ENCODE data around the gene SH3GL1. TPM values are rescaled to one million over a fixed set of nuclear protein-coding genes. Genes with fewer than 3 reads are reported as not detected.
A peak's percentile ranks its signal among the peaks of the same experiment; 100 is the strongest.
"Not testable (repeated sequence)": the region's sequence is repeated elsewhere in the genome, so short reads cannot be mapped to it uniquely, and the experiment has no call there.

The SH3GL1 gene
- total RNA-seq, 1 donor, result 83.2 TPM

- TF ChIP-seq CTCF (IDR thresholded peaks at IDR 0.05; ENCODE audit: extremely low read depth, low read depth, low read length), result peak; percentile 59
- H3K27ac ChIP-seq (ENCODE audit: low read depth, low read length), result no peak overlapping the region
- peak; percentile 95 for DNase-seq (ENCODE audit: insufficient read length, low spot score, missing footprints)
- no peak overlapping the region for H3K4me3 ChIP-seq (ENCODE audit: insufficient read depth, low read length)
- no peak overlapping the region for H3K4me2 ChIP-seq (ENCODE audit: insufficient read depth, low read length)
- H2AFZ ChIP-seq (ENCODE audit: low read length), result no peak overlapping the region
- H3K27me3 ChIP-seq (ENCODE audit: insufficient read depth, low read length), result no peaks in the 10 kb centered on the region
- no peaks in the 10 kb centered on the region for H3K9me3 ChIP-seq (ENCODE audit: low read depth, low read length)
- no peaks in the 10 kb centered on the region for H3K36me3 ChIP-seq (ENCODE audit: insufficient read depth, low read length)
- H3K79me2 ChIP-seq (ENCODE audit: insufficient read depth, low read length), result no peaks in the 10 kb centered on the region
- no peaks in the 10 kb centered on the region for H3K4me1 ChIP-seq (ENCODE audit: insufficient read depth, low read length)
- H4K20me1 ChIP-seq (ENCODE audit: insufficient read depth, low read length), result no peaks in the 10 kb centered on the region
Observed at GRCh38 chr19:4352701-4353121, 47.6 kb downstream of the SH3GL1 start.

- Histone ChIP-seq H3K27me3 (ENCODE audit: insufficient read depth, low read length) (no peaks in the 10 kb centered on the region), H4K20me1 (ENCODE audit: insufficient read depth, low read length) (no peaks in the 10 kb centered on the region), H3K4me3 (ENCODE audit: insufficient read depth, low read length) (no peak overlapping the region), H3K4me2 (ENCODE audit: insufficient read depth, low read length) (no peak overlapping the region), H3K27ac (ENCODE audit: low read depth, low read length) (no peak overlapping the region), H3K36me3 (ENCODE audit: insufficient read depth, low read length) (peaks cover 2% of the 10 kb centered on the region), H3K4me1 (ENCODE audit: insufficient read depth, low read length) (no peaks in the 10 kb centered on the region), H3K79me2 (ENCODE audit: insufficient read depth, low read length) (no peaks in the 10 kb centered on the region), H3K9me3 (ENCODE audit: low read depth, low read length) (no peaks in the 10 kb centered on the region), H2AFZ (ENCODE audit: low read length) (no peak overlapping the region)
- peak; percentile 54 for DNase-seq (ENCODE audit: insufficient read length, low spot score, missing footprints)
- TF ChIP-seq CTCF (IDR thresholded peaks at IDR 0.05; ENCODE audit: extremely low read depth, low read depth, low read length), result no peak
Observed at GRCh38 chr19:4350726-4351125, 49.6 kb downstream of the SH3GL1 start.

GRCh38 chr19:4350111-4350510, 50.2 kb downstream of the SH3GL1 start:
- Histone ChIP-seq H3K4me2 (ENCODE audit: insufficient read depth, low read length) (no peak overlapping the region), H2AFZ (ENCODE audit: low read length) (no peak overlapping the region), H3K4me1 (ENCODE audit: insufficient read depth, low read length) (no peaks in the 10 kb centered on the region), H3K9me3 (ENCODE audit: low read depth, low read length) (no peaks in the 10 kb centered on the region), H3K27me3 (ENCODE audit: insufficient read depth, low read length) (no peaks in the 10 kb centered on the region), H4K20me1 (ENCODE audit: insufficient read depth, low read length) (no peaks in the 10 kb centered on the region), H3K4me3 (ENCODE audit: insufficient read depth, low read length) (no peak overlapping the region), H3K79me2 (ENCODE audit: insufficient read depth, low read length) (no peaks in the 10 kb centered on the region), H3K27ac (ENCODE audit: low read depth, low read length) (no peak overlapping the region), H3K36me3 (ENCODE audit: insufficient read depth, low read length) (peaks cover 2% of the 10 kb centered on the region)
- no peak for TF ChIP-seq CTCF (IDR thresholded peaks at IDR 0.05; ENCODE audit: extremely low read depth, low read depth, low read length)
- peak; percentile 9 for DNase-seq (ENCODE audit: insufficient read length, low spot score, missing footprints)

GRCh38 chr19:4349225-4349624, 51.1 kb downstream of the SH3GL1 start:
- DNase-seq (ENCODE audit: insufficient read length, low spot score, missing footprints); H3K9me3 ChIP-seq (ENCODE audit: low read depth, low read length); H3K27me3 ChIP-seq (ENCODE audit: insufficient read depth, low read length); H3K36me3 ChIP-seq (ENCODE audit: insufficient read depth, low read length); H3K4me2 ChIP-seq (ENCODE audit: insufficient read depth, low read length); H3K4me3 ChIP-seq (ENCODE audit: insufficient read depth, low read length); H3K4me1 ChIP-seq (ENCODE audit: insufficient read depth, low read length); H3K27ac ChIP-seq (ENCODE audit: low read depth, low read length); H3K79me2 ChIP-seq (ENCODE audit: insufficient read depth, low read length); H4K20me1 ChIP-seq (ENCODE audit: insufficient read depth, low read length); H2AFZ ChIP-seq (ENCODE audit: low read length): not testable (repeated sequence)
